ENCODE measurements around the gene TMEM183A.

TMEM183A gene

DNA sequence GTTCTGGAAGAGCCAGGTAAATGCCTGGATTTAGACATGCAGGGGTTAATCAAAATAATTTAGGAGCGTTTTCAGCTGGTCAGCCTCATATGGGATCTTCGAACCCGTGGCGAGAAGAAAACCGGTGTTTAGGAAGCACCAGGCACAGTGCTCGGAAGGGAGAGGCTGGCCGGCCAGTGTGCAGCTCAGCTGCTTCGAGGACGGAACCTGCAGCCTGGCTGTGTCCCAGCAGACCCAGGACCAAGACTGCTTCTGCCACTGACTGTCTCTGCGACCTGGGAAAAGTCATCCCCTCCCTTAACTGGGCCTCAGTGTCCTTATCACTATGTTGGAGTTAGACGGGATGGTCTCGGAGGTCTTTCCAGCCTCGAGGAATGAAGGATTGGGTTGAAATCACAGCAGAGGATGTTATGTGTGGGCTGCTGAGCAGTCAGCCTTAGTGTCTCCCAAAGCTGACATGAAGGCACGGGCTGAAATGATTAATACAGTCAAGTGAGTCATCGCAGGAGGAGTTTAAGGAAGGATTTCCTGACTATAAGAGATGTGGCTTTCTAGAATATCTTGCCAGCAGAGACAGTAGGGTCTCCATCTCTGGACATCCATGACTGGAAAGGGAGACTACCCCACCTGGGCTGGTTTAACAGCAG lies 39.9 kb downstream of the TMEM183A start:
- no peak for DNase-seq (ENCODE audit: low read depth)
- TF ChIP-seq, protein P1, sequence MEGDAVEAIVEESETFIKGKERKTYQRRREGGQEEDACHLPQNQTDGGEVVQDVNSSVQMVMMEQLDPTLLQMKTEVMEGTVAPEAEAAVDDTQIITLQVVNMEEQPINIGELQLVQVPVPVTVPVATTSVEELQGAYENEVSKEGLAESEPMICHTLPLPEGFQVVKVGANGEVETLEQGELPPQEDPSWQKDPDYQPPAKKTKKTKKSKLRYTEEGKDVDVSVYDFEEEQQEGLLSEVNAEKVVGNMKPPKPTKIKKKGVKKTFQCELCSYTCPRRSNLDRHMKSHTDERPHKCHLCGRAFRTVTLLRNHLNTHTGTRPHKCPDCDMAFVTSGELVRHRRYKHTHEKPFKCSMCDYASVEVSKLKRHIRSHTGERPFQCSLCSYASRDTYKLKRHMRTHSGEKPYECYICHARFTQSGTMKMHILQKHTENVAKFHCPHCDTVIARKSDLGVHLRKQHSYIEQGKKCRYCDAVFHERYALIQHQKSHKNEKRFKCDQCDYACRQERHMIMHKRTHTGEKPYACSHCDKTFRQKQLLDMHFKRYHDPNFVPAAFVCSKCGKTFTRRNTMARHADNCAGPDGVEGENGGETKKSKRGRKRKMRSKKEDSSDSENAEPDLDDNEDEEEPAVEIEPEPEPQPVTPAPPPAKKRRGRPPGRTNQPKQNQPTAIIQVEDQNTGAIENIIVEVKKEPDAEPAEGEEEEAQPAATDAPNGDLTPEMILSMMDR (IDR thresholded peaks at IDR 0.05; ENCODE audit: insufficient read depth, low read depth, low read length, missing control alignments) = no peak

DNA sequence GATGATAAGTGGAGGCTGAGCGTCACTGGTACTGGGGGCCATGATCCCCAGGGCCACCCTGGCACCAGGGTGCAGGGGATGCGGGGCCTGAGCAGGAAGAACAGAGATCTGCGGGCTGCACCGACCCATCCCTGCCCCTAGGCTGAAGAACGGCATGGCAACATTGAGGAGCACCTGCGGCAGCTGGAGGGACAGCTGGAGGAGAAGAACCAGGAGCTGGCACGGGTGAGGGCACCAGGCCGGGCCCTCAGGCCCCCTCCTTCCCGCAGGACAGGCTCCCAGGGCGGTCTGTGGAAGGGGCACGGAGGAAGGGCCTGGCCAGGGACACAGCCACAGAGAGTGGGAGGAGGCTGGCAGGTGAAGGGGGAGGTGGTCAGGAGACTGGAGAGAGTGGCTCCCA lies 40.9 kb downstream of the TMEM183A start:
- TF ChIP-seq, protein P1 (IDR thresholded peaks at IDR 0.05; ENCODE audit: insufficient read depth, low read depth, low read length, missing control alignments) = no peak
- H3K4me3 ChIP-seq (ENCODE audit: low read depth, low read length) = no peak overlapping the region
- no peak for DNase-seq (ENCODE audit: low read depth)

More for the DNA sequence above, 39.9 kb downstream of the TMEM183A start:
- no peak overlapping the region for H3K4me3 ChIP-seq (ENCODE audit: low read depth, low read length)

DNA sequence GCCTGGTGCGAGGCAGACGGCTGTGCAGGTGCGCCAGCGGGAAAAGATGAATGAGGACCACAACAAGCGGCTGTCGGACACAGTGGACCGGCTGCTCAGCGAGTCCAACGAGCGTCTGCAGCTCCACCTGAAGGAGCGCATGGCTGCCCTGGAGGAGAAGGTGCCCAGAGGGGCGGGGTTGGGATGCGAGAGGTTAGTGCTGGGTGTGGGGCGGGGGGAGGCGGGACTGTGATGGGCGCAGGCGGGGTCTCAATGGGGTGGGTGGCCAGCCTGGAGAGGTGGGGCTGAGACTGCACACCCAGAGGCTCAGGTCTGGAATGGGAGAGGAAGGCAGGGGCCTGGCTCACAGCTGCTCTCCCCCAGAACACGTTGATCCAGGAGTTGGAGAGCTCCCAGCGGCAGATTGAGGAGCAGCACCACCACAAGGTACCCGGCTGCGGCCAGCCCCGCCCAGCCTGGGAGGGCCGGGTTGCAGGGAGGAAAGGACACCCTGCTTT lies 41.4 kb downstream of the TMEM183A start:
- TF ChIP-seq, protein P1 (IDR thresholded peaks at IDR 0.05; ENCODE audit: insufficient read depth, low read depth, low read length, missing control alignments) = no peak
- DNase-seq (ENCODE audit: low read depth) = no peak
- H3K4me3 ChIP-seq (ENCODE audit: low read depth, low read length) = no peak overlapping the region

DNA sequence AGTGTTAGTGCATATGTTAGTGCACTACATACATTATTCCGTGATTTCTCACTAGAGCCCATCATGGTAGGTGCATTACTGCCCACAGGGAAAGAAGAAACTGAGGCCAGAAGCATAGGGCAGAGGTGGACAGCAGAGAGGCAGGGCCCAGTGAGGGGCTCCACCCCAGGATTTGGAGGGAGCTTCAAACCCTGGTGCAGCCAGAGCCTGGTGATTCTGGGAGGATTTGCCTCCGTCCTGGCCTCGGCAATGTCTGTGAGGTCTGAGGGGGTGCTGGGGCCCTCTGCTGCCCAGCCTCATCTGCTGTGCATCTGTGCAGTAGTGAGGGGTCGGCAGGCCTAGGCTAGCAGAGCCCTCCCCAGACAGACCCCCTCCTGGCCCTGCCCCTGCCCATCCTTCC lies 41.9 kb downstream of the TMEM183A start:
- H3K4me3 ChIP-seq (ENCODE audit: low read depth, low read length) = no peak overlapping the region
- DNase-seq (ENCODE audit: low read depth) = no peak
- TF ChIP-seq, protein P1 (IDR thresholded peaks at IDR 0.05; ENCODE audit: insufficient read depth, low read depth, low read length, missing control alignments) = no peak

DNA sequence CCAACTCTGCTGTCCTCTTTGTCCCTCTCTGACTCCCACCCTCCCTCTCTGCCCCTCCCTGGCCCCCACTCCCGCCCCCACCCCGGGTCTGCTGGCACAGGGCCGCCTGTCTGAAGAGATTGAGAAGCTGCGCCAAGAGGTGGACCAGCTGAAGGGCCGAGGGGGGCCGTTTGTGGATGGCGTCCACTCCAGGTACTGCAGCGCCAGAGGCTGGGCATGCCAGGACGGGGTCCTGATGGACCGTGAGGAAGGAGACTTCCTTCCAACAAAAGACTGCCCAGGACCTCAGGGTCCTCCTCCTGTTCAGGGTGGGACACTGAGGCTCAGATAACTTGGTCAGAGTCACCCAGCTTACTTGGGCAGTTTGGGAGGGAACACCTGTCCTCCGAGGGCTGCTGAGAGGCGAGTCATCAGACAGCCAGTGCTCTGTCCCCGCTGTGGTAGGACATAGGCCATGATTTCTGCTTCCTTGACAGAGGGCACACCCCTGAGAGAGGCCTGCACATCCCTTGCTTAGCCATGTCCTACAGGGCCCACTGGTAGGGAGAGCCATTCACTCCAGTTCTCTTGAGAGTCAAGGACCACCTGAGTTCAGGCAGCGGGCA lies 42.5 kb downstream of the TMEM183A start:
- no peak overlapping the region for H3K4me3 ChIP-seq (ENCODE audit: low read depth, low read length)
- no peak for DNase-seq (ENCODE audit: low read depth)
- TF ChIP-seq, protein P1 (IDR thresholded peaks at IDR 0.05; ENCODE audit: insufficient read depth, low read depth, low read length, missing control alignments) = no peak

DNA sequence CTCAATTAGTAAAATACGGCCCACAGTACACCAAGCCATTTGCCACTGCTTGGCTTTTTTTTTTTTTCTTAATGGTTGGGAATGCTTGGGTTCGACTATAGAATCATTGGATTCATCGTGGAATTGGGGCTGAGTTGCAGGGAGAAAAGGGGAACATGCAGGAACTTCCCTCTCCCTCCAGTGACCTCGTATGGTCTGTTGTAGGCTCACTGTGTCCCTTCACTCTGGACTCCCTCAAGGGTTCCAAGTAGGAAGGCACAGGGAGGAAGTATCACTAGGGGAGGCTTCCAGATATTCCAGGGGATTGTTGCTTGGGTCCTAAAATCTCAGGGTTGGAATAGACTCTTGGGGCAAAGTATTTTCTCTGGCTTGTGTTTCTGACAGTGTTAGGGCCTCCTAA lies 43.7 kb downstream of the TMEM183A start:
- DNase-seq (ENCODE audit: low read depth) = no peak
- no peak overlapping the region for H3K4me3 ChIP-seq (ENCODE audit: low read depth, low read length)
- TF ChIP-seq, protein P1 (IDR thresholded peaks at IDR 0.05; ENCODE audit: insufficient read depth, low read depth, low read length, missing control alignments) = no peak

Data from GM12865 (cell line).